Left lung (tissue), 10 donors: ENCODE data around the gene CDK14. TPM values are rescaled to one million over a fixed set of nuclear protein-coding genes. Genes with fewer than 3 reads are reported as not detected.

Experiments
- ATAC-seq: fragments of 200-7000 bp; cut with Tn5 transposase; one replicate; pipeline ENCODE4 v1.9.1; 2020; ENCODE audit warnings: moderate library complexity
- DNase-seq, 4 donors: peaks; one replicate each; pipeline ENCODE4 v3.0.0-alpha.2; 2013 to 2020
- H3K27ac ChIP-seq, 2 donors: fragments of 200-600 bp; sonication (generic) in 1 of 2; one replicate each; pipeline versions ENCODE4 v1.5.0 to v1.8.0; 2020 to 2021
- H3K27me3 ChIP-seq, 2 donors: fragments of 200-600 bp; sonication (generic) in 1 of 2; one replicate each; pipeline versions ENCODE4 v1.5.0 to v1.8.0; 2020 to 2021
- H3K36me3 ChIP-seq, 2 donors: fragments of 200-600 bp; sonication (generic) in 1 of 2; one replicate each; pipeline versions ENCODE4 v1.5.0 to v1.8.0; 2020 to 2021
- H3K4me1 ChIP-seq, 2 donors: fragments of 200-600 bp; one replicate each; pipeline ENCODE4 v1.8.0; 2021
- H3K4me3 ChIP-seq, 2 donors: fragments of 200-600 bp; sonication (generic) in 1 of 2; one replicate each; pipeline versions ENCODE4 v1.5.0 to v1.8.0; 2020 to 2021; ENCODE audit warnings: mild to moderate bottlenecking in 1 of 2
- H3K9me3 ChIP-seq, 2 donors: fragments of 200-600 bp; sonication (generic) in 1 of 2; one replicate each; pipeline versions ENCODE4 v1.5.0 to v1.8.0; 2020 to 2021
- intact Hi-C, 2 donors: fragments of 100-400 bp; cut with DNase I; formaldehyde crosslinking; loops; one replicate each; pipeline versions ENCODE4 v1.11.2 to v1.14.2; 2022
- polyA plus RNA-seq, 6 donors: library from polyadenylated mRNA; unstranded; fragments of 120-200 nt; gene quantifications; one replicate each; pipeline ENCODE4 v1.2.1, GENCODE V29; 2013; ENCODE audit not compliant: insufficient read length in 6 of 6
- total RNA-seq, 2 donors: library from RNA; stranded (reverse); fragmentation: NEBNext Ultra II Directional; extraction: Animal tissue kit (Norgen Biotek cat#: 25700); gene quantifications; one replicate each; pipeline ENCODE4 v1.2.1, GENCODE V29; 2021
- TF ChIP-seq, protein P1 (sequence below), 2 donors: fragments of 200-600 bp; sonication (generic) in 1 of 2; IDR thresholded peaks; one replicate each; pipeline versions ENCODE4 v1.5.0 to v1.8.0; 2021; ENCODE audit warnings: antibody characterized with exemption in 2 of 2
- donor health status: DM: no; HTN: yes; CAD: no.
- donor health status: DM: no; HTN: no; CAD: no.

Gene CDK14
- total and polyA plus RNA-seq, 8 donors, result 24.1 to 45.1 (median 30.0) TPM

GRCh38 chr7:90671571-90671970 lies 75.5 kb downstream of the CDK14 start:
- TF ChIP-seq, protein P1, sequence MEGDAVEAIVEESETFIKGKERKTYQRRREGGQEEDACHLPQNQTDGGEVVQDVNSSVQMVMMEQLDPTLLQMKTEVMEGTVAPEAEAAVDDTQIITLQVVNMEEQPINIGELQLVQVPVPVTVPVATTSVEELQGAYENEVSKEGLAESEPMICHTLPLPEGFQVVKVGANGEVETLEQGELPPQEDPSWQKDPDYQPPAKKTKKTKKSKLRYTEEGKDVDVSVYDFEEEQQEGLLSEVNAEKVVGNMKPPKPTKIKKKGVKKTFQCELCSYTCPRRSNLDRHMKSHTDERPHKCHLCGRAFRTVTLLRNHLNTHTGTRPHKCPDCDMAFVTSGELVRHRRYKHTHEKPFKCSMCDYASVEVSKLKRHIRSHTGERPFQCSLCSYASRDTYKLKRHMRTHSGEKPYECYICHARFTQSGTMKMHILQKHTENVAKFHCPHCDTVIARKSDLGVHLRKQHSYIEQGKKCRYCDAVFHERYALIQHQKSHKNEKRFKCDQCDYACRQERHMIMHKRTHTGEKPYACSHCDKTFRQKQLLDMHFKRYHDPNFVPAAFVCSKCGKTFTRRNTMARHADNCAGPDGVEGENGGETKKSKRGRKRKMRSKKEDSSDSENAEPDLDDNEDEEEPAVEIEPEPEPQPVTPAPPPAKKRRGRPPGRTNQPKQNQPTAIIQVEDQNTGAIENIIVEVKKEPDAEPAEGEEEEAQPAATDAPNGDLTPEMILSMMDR (IDR thresholded peaks at IDR 0.05), result no peak
- intact Hi-C loops, result no loop called here

DNA sequence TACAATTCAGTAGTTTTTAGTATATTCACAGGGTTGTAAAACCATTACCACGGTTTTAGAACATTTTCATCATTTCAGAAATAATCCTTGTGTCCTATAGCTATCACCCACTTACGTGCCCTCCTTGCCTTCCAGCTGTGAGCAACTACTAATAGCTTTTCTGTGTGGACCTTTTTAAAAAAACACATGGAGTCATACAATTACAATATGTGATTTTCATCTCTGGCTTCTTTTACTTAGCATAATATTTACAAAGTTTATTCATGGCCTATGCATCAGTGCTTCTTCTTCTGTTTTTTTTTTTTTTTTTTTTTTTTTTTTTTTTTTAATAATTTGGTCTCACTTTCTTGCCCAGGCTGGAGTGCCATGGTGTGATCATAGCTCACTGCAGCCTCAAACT lies 76.1 kb downstream of the CDK14 start:
- Histone ChIP-seq H3K27ac (no peak overlapping the region), H3K36me3 (no peaks in the 10 kb centered on the region), H3K4me3 (no peak overlapping the region), H3K27me3 (no peaks in the 10 kb centered on the region), H3K4me1 (no peaks in the 10 kb centered on the region), H3K9me3 (no peaks in the 10 kb centered on the region)
- intact Hi-C loops, result no loop called here
- DNase-seq, result no peak
- ATAC-seq, result no peak
- TF ChIP-seq, protein P1 (IDR thresholded peaks at IDR 0.05), result no peak

More at GRCh38 chr7:90671571-90671970, 75.5 kb downstream of the CDK14 start:
- DNase-seq (no peak), ATAC-seq (no peak)
- no peaks in the 10 kb centered on the region for H3K36me3 ChIP-seq
- no peak overlapping the region for H3K4me3 ChIP-seq
- H3K27ac ChIP-seq, result no peak overlapping the region
- H3K4me1 ChIP-seq, result no peaks in the 10 kb centered on the region
- no peaks in the 10 kb centered on the region for H3K9me3 ChIP-seq
- H3K27me3 ChIP-seq, result no peaks in the 10 kb centered on the region

DNA sequence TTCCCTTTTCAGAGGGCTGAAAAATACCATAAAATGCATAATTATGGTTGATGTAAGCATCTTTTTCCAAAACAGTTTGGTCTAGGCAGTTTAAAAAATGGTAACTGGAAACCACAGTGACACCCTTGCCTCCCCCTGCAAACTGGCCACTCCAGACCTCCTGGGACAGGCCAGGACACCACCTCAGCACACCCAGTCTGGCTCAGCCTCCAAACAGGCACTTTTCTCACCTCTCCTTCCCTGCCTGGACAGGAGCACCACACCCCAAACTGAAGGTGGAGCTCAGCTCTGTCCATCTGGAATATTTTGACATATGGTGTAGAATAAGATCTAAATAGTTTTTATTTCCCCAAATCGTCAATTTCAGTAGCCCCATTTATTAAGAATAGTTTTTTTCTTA lies 78.5 kb downstream of the CDK14 start:
- intact Hi-C loops, result no loop called here

DNA sequence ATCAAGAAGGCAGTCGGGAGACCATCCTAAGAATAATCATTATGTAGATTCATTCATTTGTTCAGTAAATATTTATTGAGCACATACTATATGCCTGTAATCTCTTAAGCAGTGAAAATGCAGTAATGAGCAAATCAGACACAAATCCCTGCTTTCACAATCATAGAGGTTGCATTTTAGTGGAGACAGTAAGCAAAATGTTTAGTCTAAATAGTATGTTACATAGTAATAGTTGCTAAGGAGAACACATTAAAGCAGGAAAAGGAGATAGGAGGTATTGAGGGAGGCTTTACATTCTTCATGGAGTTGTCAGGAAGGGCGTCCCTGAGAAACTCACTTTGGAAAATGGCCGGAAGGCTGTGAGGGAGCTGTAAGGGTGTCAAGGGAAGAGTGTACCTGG lies 79.9 kb downstream of the CDK14 start:
- Histone ChIP-seq H3K4me3 (no peak overlapping the region), H3K4me1 (no peaks in the 10 kb centered on the region), H3K27ac (no peak overlapping the region), H3K9me3 (no peaks in the 10 kb centered on the region), H3K27me3 (no peaks in the 10 kb centered on the region), H3K36me3 (no peaks in the 10 kb centered on the region)
- TF ChIP-seq, protein P1 (IDR thresholded peaks at IDR 0.05), result no peak
- intact Hi-C loops, result no loop called here
- no peak for DNase-seq
- ATAC-seq, result no peak

More for the DNA sequence above, 78.5 kb downstream of the CDK14 start:
- Histone ChIP-seq H3K9me3 (no peaks in the 10 kb centered on the region), H3K27me3 (no peaks in the 10 kb centered on the region), H3K36me3 (no peaks in the 10 kb centered on the region), H3K27ac (no peak overlapping the region), H3K4me3 (no peak overlapping the region), H3K4me1 (no peaks in the 10 kb centered on the region)
- DNase-seq (no peak), ATAC-seq (no peak)
- TF ChIP-seq, protein P1 (IDR thresholded peaks at IDR 0.05), result no peak

DNA sequence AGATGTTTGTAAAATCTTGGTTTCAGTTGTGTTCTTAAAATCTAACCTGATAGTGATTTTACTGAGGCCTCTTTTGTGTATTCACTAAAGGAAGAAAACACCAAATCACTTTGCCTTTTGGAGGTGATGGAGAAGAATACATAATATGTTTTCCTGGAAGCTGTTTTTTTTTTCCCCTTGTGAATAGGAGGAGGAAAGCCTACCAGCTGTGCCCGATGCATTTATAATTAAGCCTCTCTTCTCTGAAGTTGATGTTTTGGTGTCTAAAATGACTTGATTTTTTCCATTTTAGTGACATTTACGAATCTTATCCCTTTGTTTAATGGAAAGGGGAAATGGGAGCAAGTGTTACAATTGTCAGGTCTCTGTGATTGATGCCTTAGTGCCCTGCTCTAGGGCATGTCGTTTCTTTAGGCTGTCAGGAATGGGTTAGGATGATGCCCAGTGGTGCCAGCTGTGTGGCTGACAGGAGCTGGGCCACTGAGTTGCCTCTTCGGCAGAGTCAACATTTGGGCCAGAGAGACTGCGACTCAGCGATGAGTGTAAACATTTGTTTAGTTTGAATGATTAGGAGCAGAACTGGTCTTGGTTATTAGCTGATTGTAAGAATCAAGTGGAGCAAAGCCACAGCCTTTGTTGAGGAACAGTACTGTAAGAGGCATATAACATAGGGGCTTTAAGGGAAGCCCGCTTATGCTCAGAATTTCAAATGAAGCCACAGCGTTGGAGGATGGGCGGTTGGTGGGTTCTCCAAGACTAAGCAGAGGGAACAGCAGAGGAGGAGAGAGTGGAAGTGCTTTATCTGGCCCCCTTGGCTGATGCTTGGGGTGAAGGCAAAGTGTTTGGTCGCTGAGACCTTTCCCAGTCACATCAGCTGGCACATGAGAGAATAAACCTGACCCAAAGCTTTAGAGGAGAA lies 81.6 kb downstream of the CDK14 start:
- no peaks in the 10 kb centered on the region for H3K9me3 ChIP-seq
- H3K27me3 ChIP-seq, result no peaks in the 10 kb centered on the region
- ATAC-seq (no peak), DNase-seq (no peak)
- no peaks in the 10 kb centered on the region for H3K4me1 ChIP-seq
- H3K27ac ChIP-seq, result no peak overlapping the region
- intact Hi-C loops, result no loop called here
- no peaks in the 10 kb centered on the region for H3K36me3 ChIP-seq
- no peak overlapping the region for H3K4me3 ChIP-seq
- TF ChIP-seq, protein P1 (IDR thresholded peaks at IDR 0.05), result no peak
